Measurements from ENCODE around the gene C3orf18. TPM values are rescaled to one million over a fixed set of nuclear protein-coding genes. Genes with fewer than 3 reads are reported as not detected.
A peak's percentile ranks its signal among the peaks of the same experiment; 100 is the strongest.

The C3orf18 gene
- total and polyA plus RNA-seq, 2 donors from 2014 or later: 6.2 to 14.9 TPM

DNA sequence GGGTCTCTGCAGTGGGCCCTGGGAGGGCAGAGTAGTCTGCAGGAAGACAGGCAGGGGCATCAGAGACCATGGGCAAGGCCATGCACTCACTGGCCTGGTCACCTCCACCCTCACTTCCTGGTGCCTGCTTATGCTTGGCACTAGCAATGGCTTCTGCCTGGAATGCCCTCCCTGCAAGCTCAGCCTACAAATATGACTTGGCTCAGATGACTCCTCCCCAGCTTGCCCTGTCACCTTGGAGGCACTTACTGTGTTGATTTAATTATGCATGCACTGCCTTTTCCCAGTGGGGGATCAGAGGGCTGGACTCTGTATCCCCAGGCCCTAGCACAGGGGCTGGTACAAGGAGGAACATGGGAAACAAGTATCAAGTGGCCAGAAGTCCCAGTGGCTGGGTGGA, 7.8 kb downstream of the C3orf18 start:
- no peaks in the 10 kb centered on the region for H3K27me3 ChIP-seq (ENCODE audit: control insufficient read depth, insufficient read depth, low read length)
- H3K4me1 ChIP-seq (ENCODE audit: control insufficient read depth in 2 of 3, insufficient read depth in 2 of 3, low read depth in 1 of 3, low read length in 3 of 3): peaks cover 0 to 3% (median 0%) of the 10 kb centered on the region in 3 donors
- H3K27ac ChIP-seq (ENCODE audit: low read depth in 2 of 2, low read length in 2 of 2): no peak overlapping the region
- FAIRE-seq (no peak), DNase-seq (peak in 1 of 5 donors; percentile 12)
- no peak overlapping the region for H3K4me3 ChIP-seq (ENCODE audit: low read length in 3 of 3)
- H3K36me3 ChIP-seq (ENCODE audit: control insufficient read depth in 2 of 3, insufficient read depth in 3 of 3, low read length in 3 of 3): no peaks in the 10 kb centered on the region
- no peaks in the 10 kb centered on the region for H3K9me3 ChIP-seq (ENCODE audit: control insufficient read depth in 2 of 3, insufficient read depth in 1 of 3, low read length in 3 of 3)
- TF ChIP-seq, protein P1, sequence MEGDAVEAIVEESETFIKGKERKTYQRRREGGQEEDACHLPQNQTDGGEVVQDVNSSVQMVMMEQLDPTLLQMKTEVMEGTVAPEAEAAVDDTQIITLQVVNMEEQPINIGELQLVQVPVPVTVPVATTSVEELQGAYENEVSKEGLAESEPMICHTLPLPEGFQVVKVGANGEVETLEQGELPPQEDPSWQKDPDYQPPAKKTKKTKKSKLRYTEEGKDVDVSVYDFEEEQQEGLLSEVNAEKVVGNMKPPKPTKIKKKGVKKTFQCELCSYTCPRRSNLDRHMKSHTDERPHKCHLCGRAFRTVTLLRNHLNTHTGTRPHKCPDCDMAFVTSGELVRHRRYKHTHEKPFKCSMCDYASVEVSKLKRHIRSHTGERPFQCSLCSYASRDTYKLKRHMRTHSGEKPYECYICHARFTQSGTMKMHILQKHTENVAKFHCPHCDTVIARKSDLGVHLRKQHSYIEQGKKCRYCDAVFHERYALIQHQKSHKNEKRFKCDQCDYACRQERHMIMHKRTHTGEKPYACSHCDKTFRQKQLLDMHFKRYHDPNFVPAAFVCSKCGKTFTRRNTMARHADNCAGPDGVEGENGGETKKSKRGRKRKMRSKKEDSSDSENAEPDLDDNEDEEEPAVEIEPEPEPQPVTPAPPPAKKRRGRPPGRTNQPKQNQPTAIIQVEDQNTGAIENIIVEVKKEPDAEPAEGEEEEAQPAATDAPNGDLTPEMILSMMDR (IDR thresholded peaks at IDR 0.05; ENCODE audit: borderline replicate concordance, extremely low read depth, insufficient read depth): no peak
- intact Hi-C loops (cut with DNase I): loop anchor here (10.0 kb wide), 1 partner anchor 125 kb away; no protein-coding TSS in a partner anchor
- no peak overlapping the region for H3K9ac ChIP-seq (ENCODE audit: low read length in 3 of 3)

DNA sequence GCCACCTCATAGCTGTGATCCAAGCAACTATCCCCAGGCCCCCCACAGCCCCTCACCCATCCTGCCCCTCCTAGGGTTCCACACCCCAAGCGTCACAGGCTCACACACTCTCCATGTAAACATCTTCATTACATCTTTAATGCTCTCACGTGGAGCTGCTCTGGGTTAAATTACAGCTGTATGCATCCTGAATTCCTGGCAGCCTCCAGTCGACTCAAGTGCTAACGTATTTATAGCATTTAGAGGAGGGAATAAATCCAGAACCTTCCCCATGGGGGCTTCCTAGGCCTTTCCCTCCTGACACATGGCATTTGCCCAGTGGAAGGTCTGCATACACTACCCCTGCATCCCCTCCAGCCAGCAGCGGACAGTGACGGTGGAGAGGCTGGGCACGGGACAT, 9.6 kb downstream of the C3orf18 start:
- no peaks in the 10 kb centered on the region for H3K9me3 ChIP-seq (ENCODE audit: control insufficient read depth in 2 of 3, insufficient read depth in 1 of 3, low read length in 3 of 3)
- H3K27me3 ChIP-seq (ENCODE audit: control insufficient read depth, insufficient read depth, low read length): no peaks in the 10 kb centered on the region
- no peak overlapping the region for H3K4me3 ChIP-seq (ENCODE audit: low read length in 3 of 3)
- intact Hi-C loops (cut with DNase I): loop anchor here (10.0 kb wide), 1 partner anchor 123 kb away; no protein-coding TSS in a partner anchor
- H3K4me1 ChIP-seq (ENCODE audit: control insufficient read depth in 2 of 3, insufficient read depth in 2 of 3, low read depth in 1 of 3, low read length in 3 of 3): peaks cover 0 to 3% (median 0%) of the 10 kb centered on the region in 3 donors
- TF ChIP-seq, protein P1 (IDR thresholded peaks at IDR 0.05; ENCODE audit: borderline replicate concordance, extremely low read depth, insufficient read depth): no peak
- H3K27ac ChIP-seq (ENCODE audit: low read depth in 2 of 2, low read length in 2 of 2): no peak overlapping the region
- H3K9ac ChIP-seq (ENCODE audit: low read length in 3 of 3): no peak overlapping the region
- no peaks in the 10 kb centered on the region for H3K36me3 ChIP-seq (ENCODE audit: control insufficient read depth in 2 of 3, insufficient read depth in 3 of 3, low read length in 3 of 3)
- peak in 2 of 5 donors; percentile 24 to 46 for DNase-seq
- FAIRE-seq: no peak

GRCh38 chr3:50557106-50557505, 10.4 kb downstream of the C3orf18 start:
- Histone ChIP-seq H3K9ac (ENCODE audit: low read length in 3 of 3) (no peak overlapping the region), H3K4me1 (ENCODE audit: control insufficient read depth in 2 of 3, insufficient read depth in 2 of 3, low read depth in 1 of 3, low read length in 3 of 3) (peaks cover 0 to 3% (median 0%) of the 10 kb centered on the region in 3 donors), H3K27ac (ENCODE audit: low read depth in 2 of 2, low read length in 2 of 2) (no peak overlapping the region), H3K9me3 (ENCODE audit: control insufficient read depth in 2 of 3, insufficient read depth in 1 of 3, low read length in 3 of 3) (no peaks in the 10 kb centered on the region), H3K4me3 (ENCODE audit: low read length in 3 of 3) (no peak overlapping the region), H3K36me3 (ENCODE audit: control insufficient read depth in 2 of 3, insufficient read depth in 3 of 3, low read length in 3 of 3) (no peaks in the 10 kb centered on the region), H3K27me3 (ENCODE audit: control insufficient read depth, insufficient read depth, low read length) (no peaks in the 10 kb centered on the region)
- intact Hi-C loops (cut with DNase I): loop anchor here (10.0 kb wide), 1 partner anchor 122 kb away; no protein-coding TSS in a partner anchor
- no peak for DNase-seq
- TF ChIP-seq, protein P1 (IDR thresholded peaks at IDR 0.05; ENCODE audit: borderline replicate concordance, extremely low read depth, insufficient read depth): no peak
- no peak for FAIRE-seq

DNA sequence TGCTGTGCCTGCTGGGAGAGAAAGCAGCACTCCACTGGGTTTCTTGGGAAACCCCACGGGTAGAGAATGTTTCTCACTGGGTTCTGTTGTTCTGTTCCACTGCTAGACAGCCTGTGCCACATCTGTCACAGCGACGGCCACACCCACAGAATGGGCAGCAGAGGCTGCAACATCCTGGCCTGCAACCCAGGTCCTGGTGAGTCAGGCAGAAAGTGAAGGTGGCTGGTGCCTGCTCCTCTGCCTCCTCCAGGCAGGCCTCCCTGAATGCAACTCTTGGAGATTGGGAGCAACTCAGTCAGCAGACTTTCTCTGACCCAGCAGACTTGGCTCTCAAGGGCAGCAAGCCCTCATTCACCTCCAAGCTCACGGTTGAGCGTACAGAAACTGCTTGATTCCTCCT, 13.0 kb downstream of the C3orf18 start:
- TF ChIP-seq, protein P1 (IDR thresholded peaks at IDR 0.05; ENCODE audit: borderline replicate concordance, extremely low read depth, insufficient read depth): no peak
- no peak for FAIRE-seq
- Histone ChIP-seq H3K27me3 (ENCODE audit: control insufficient read depth, insufficient read depth, low read length) (no peaks in the 10 kb centered on the region), H3K27ac (ENCODE audit: low read depth in 2 of 2, low read length in 2 of 2) (no peak overlapping the region), H3K4me1 (ENCODE audit: control insufficient read depth in 2 of 3, insufficient read depth in 2 of 3, low read depth in 1 of 3, low read length in 3 of 3) (peaks cover 0 to under 1% (median 0%) of the 10 kb centered on the region in 3 donors), H3K9ac (ENCODE audit: low read length in 3 of 3) (no peak overlapping the region), H3K36me3 (ENCODE audit: control insufficient read depth in 2 of 3, insufficient read depth in 3 of 3, low read length in 3 of 3) (no peaks in the 10 kb centered on the region), H3K9me3 (ENCODE audit: control insufficient read depth in 2 of 3, insufficient read depth in 1 of 3, low read length in 3 of 3) (no peaks in the 10 kb centered on the region), H3K4me3 (ENCODE audit: low read length in 3 of 3) (no peak overlapping the region)
- intact Hi-C loops (cut with DNase I): loop anchor here (10.0 kb wide), 1 partner anchor 120 kb away; no protein-coding TSS in a partner anchor
- DNase-seq: no peak

Measured in kidney (tissue), 14 donors.